HG02678 (cell line): ENCODE measurements around the gene EIF4G3.
"Not testable (repeated sequence)": the region's sequence is repeated elsewhere in the genome, so short reads cannot be mapped to it uniquely, and the experiment has no call there.

Experiments
- ATAC-seq: cut with Tn5 transposase; IDR thresholded peaks from one replicate; pipeline ENCODE4 v1.9.1; 2021; ENCODE audit warnings: mild to moderate bottlenecking, moderate library complexity; ENCODE audit not compliant: unreplicated experiment

The EIF4G3 gene

GRCh38 chr1:21114431-21114830 is 62.3 kb downstream of the EIF4G3 start:
- no peak for ATAC-seq

GRCh38 chr1:21110163-21110562 is 66.5 kb downstream of the EIF4G3 start:
- ATAC-seq: no peak

DNA sequence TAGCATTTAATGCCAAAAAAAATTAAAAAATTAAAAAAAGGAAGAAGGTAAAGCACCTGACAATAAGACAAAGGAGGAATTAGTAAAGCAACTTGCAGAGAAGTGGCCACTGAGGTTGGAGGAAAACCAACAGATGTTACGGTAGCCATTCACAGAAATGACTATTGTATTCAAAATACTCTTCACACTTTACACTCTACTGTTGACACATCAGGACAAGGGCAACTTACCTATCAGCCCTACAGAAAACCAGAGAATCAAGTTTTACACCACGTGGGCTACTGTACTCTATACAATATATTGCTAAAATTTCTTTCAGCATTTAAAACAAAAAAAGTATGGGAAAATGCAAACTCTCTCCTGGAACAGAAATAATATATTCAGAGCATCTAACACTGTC is 70.0 kb downstream of the EIF4G3 start:
- no peak for ATAC-seq

DNA sequence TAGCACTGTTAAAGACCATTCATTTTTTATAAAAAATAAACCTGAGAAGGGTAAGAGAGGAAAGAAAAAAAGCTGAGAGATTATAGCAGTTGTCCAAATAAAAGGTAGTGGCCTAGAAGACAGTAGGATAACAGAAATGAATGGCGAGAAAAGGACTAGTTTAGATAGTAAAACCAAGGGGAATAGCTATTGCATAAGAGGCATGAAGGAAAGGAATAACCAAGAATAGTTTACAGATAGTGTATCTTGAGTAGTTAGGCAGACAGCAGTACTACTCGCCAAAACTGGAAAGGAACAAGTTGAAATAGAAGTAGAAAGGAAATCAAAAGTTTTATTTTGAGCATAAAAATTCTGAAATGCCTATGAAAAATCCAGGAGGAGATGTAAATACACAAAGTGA is 70.5 kb downstream of the EIF4G3 start:
- ATAC-seq: no peak

GRCh38 chr1:21105807-21106206 is 70.9 kb downstream of the EIF4G3 start:
- ATAC-seq: no peak

- ATAC-seq: no peak
Measured at GRCh38 chr1:21104683-21105082, 72.0 kb downstream of the EIF4G3 start.

DNA sequence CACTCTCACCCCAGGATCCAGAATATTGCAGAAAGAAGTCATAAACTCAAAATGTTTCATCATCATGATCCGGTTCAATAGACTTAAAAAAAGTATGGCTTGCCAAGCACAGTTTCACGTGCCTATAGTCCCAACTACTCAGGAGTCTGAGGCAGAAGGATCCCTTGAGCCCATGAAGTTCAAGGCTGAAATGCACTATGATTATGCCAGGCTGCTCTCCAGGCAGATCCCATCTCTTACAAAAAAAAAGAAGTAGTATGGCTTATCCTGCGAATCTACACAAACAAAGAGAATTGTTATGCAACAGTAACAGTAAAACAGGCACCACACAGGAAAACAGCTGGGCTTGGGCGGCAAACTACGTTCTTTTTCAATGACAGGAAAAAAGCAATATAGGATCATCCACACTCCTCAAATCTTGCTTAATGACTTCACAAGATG is 76.2 kb downstream of the EIF4G3 start:
- ATAC-seq: no peak

DNA sequence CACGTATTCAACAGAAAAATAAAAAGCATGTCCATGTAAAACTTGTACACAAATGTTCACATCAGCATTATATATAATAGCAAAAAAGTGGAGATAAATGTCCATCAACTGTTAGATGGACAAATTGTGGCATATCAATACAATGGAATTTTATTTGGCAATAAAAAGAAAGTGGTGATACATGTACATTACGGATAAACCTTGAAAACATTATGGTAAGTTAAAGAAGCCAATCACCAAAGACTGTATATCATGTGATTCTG is 76.9 kb downstream of the EIF4G3 start:
- no peak for ATAC-seq

GRCh38 chr1:21099034-21099868 is 77.4 kb downstream of the EIF4G3 start:
- ATAC-seq: no peak

DNA sequence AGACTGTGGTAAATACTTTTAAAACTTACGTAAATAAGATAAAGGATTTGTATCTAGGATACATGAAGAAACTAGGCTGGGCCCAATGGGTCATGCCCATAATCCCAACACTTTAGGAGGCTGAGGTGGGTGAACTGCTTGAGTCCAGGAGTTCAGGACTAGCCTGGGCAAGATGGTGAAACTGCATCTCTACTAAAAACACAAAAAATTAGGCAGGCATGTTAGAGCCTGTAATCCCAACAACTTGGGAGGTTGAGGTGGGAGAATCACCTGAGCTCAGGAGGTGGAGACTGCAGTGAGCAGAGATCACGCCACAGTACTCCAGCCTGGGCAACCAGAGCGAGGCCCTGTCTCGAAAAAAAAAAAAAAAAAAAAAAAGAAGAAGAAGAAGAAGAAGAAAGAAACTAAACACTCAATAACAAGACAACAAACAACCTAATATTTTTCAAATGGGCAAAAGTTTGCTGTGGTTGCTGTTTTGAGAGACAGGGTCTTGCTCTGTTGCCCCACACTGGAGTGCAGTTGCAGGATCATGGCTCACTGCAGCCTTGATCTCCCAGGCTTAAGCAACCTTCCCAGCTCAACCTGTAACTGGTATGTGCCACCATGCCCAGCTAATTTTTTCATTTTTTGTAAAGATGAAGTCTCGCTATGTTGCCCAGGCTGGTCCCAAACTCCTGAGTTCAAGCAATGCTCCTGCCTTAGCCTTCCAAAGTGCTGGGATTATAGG is 78.3 kb downstream of the EIF4G3 start:
- ATAC-seq: no peak

DNA sequence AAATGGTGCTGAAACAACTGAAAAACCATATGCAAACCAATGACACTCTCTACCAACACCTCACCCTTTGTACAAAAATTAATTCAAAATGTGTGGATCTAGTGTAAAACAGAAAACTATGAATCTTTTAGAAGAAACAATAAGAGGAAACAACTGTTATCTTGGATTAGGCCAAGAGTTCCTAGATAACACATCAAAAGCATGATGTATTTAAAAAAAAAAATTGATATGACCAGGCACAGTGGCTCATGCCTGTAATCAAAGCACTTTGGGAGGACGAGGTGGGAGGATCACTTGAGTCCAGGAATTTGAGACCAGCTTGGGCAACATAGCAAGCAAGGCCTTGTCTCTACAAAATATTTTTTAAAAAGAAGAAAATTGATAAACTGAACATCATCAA is 79.0 kb downstream of the EIF4G3 start:
- ATAC-seq: no peak

DNA sequence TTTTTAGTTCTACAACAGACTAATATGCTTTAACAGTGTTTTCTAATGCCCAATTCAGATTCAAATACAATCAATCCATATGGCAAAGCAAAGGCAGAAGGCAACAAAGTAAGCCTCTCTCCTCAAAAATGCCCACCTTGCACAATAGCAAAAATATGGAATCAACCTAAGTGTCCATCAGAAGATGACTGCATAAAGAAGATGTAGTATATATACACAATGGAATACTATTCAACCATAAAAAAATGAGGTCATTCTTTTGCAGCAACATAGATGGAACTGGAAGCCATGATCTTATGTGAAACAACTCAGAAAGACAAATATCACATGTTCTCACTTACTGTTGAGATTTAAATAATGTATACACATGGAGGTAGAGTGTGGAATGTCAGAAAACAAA is 80.7 kb downstream of the EIF4G3 start:
- no peak for ATAC-seq

GRCh38 chr1:21094282-21094681 is 82.4 kb downstream of the EIF4G3 start:
- not testable (repeated sequence) for ATAC-seq

- not testable (repeated sequence) for ATAC-seq
Measured at GRCh38 chr1:21093271-21093958, 83.3 kb downstream of the EIF4G3 start.

DNA sequence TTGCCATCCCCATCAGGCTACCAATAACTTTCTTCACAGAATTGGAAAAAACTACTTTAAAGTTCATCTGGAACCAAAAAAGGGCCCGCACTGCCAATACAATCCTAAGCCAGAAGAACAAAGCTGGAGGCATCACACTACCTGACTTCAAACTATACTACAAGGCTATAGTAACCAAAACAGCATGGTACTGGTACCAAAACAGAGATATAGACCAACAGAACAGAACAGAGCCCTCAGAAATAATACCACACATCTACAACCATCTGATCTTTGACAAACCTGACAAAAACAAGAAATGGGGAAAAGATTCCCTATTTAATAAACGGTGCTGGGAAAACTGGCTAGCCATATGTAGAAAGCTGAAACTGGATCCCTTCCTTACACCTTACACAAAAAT is 84.2 kb downstream of the EIF4G3 start:
- not testable (repeated sequence) for ATAC-seq

DNA sequence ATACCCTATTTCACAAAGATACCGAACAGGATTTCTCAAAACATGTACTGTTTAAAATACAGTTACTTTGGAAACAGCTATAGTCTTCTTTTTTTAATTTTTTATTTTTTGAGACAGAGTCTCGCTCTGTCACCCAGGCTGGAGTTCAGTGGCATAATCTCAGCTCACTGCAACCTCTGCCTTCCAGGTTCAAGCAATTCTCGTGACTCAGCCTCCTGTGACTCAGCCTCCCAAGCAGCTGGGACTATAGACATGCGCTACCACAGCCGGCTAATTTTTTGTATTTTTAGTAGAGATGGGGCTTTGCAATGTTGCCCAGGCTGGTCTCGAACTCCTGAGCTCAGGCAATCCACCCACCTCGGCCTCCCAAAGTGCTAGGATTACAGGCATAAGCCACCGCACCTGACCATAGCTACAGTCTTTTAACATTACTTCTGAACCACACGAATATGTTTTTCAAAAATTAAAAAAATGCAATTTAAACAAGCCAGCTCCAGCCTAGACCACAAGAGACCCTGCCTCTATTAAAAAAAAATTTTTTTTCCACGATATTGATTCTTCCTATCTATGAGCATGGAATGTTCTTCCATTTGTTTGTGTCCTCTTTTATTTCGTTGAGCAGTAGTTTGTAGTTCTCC is 85.5 kb downstream of the EIF4G3 start:
- ATAC-seq: not testable (repeated sequence)

- ATAC-seq: no peak
Measured at GRCh38 chr1:21090463-21090862, 86.2 kb downstream of the EIF4G3 start.

DNA sequence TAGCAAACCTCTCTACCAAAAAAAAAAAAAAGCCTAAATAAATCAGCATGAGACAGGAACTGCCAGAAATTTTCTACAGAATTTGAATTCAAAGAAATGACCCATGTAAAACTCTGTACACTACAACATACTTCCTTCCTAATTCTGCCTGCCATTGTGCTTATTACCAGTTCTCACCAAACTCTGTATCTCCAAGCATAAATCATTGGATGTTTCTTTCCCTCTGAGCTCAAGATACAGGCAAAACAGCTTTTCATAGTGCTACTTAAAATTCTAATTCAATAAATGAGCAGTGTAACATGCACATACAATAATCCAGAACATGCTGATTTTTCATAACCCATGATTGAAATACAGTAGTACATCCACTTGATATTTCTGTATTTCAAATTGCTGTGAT is 87.0 kb downstream of the EIF4G3 start:
- no peak for ATAC-seq

- ATAC-seq: no peak
Measured at GRCh38 chr1:21089299-21089698, 87.4 kb downstream of the EIF4G3 start.

DNA sequence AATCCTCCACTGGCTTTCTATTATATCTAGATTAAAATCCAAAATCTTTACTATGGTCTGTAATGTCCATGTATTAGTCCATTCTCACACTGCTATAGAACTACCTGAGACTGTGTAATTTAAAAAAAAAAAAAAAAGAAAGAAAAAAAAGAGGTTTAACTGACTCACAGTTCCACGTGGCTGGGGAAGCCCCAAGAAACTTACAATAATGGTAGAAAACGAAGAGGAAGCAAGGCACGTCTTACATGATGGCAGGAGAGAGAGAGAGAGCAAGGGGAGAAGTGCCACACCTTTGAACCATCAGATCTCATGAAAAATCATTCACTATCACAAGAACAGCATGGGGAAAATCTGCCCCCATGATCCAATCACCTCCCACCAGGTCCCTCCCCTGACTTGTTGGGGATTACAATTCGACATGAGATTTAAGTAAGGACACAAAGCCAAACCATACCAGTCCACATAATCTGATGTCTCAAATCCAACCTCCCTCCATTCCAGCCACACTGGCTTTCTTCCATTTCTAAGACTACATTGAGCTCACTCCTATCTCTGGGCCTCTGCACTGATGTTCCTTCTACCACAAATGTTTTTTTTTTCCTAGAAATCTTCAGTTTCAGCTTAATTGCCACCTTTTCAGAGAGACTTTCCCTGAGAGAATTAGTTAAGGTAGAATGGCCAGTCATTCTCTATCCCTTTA is 92.4 kb downstream of the EIF4G3 start:
- ATAC-seq: no peak

- no peak for ATAC-seq
Measured at GRCh38 chr1:21082073-21082472, 94.6 kb downstream of the EIF4G3 start.
